GM19193 (cell line): Measurements from ENCODE around the gene SSR4.

ENCODE experiments used
- POLR2A ChIP-seq: IDR thresholded peaks from 4 replicates; pipeline ENCODE4 v1.6.1; 2011; ENCODE audit not compliant: insufficient read depth, insufficient read length; ENCODE audit errors: extremely low read depth

SSR4 gene

DNA sequence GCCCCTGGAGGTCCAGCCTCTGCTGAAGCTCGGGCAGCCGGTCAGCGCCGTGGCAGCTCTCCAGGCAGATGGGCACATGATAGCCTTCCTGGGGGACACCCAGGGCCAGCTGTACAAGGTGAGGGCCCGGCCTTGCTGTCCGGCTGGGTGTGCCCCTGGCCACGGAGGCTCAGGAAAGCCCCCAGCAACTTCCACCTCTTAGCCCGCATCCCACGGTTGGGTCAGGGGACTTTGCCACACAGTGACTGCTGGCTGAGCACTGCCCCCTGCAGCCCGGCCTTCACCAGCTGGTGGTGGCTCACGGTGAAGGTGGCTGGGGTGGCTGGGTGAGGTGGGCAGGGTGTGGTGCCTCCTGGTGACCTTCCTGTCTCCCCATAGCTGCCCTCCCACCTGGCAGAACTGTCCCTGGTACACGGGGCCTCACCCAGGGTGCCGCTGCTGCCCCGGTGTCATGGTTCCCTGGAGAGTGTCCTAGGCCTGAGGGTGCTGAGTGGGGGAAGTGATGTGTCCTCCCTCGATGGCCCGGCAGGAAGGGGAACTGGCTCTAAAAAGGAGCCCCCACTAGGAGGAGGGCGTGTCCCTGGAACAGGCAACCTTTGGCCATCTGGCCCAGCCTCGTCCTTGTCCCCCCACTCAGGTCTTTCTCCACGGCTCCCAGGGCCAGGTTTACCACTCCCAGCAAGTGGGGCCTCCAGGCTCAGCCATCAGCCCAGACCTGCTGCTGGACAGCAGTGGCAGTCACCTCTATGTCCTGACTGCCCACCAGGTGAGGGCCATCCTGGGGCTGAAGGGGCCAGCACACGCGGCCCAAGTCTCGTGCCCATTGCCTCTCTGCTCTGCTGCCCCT lies 25.9 kb upstream of the SSR4 start:
- no peak for TF ChIP-seq POLR2A

- no peak for TF ChIP-seq POLR2A
These were observed 25.2 kb upstream of the SSR4 start for GRCh38 chrX:153769158-153769864.

DNA sequence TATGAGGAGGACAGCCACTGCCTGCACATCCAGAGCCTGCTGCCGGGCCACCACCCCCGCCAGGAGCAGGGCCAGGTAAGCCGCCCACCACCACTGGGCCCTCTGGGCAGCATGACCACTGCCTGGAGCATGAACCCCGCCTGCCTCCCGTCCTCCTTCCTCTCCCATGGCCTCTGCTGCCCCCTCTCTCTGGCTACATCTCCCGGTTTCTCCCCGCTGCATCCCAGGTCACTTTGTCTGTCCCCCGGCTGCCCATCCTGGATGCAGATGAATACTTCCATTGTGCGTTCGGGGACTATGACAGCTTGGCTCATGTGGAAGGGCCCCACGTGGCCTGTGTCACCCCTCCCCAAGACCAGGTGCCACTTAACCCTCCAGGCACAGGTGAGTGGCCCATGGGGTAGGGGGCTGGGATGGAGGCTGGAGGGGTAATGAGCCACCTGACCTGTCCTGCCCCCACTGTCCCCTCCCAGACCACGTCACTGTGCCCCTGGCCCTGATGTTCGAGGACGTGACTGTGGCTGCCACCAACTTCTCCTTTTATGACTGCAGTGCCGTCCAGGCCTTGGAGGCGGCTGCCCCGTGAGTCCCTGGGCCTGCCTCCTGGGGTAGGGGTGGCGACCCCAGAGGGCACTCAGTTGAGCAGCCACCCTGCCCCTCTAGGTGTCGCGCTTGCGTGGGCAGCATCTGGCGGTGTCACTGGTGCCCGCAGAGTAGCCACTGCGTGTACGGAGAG lies 24.4 kb upstream of the SSR4 start:
- no peak for TF ChIP-seq POLR2A

DNA sequence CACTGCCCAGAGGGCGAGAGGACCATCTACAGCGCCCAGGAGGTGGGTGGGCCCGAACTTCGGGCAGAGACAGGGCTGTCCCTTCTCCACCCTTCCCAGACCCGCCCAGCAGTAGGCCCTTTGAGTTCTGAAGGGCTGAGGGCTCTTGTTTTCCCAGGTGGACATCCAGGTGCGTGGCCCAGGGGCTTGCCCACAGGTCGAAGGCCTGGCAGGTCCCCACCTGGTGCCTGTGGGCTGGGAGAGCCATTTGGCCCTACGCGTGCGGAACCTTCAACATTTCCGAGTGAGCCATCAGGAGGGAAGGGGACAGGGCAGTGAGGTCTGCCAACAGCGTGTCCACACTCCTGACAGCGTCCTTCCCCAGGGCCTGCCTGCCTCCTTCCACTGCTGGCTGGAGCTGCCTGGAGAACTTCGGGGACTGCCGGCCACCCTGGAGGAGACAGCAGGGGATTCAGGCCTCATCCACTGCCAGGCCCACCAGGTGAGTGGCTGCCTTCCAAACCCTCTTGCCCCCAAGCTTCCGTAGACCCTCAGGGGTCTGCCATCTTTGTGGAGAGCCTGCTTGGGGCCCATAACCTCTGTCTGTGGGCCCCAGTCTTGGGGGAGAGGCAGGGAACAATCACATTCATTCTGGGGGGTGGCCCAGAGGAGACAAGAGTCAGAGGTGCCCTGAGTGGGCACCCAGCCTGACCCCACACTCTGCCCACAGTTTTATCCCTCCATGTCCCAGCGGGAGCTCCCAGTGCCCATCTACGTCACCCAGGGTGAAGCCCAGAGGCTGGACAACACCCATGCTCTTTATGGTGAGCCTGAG lies 23.7 kb upstream of the SSR4 start:
- no peak for TF ChIP-seq POLR2A

GRCh38 chrX:153771415-153772315 lies 22.8 kb upstream of the SSR4 start:
- TF ChIP-seq POLR2A: no peak

GRCh38 chrX:153772316-153773217 lies 21.9 kb upstream of the SSR4 start:
- TF ChIP-seq POLR2A: no peak

- TF ChIP-seq POLR2A: no peak
These were observed 21.3 kb upstream of the SSR4 start for GRCh38 chrX:153773218-153773611.

DNA sequence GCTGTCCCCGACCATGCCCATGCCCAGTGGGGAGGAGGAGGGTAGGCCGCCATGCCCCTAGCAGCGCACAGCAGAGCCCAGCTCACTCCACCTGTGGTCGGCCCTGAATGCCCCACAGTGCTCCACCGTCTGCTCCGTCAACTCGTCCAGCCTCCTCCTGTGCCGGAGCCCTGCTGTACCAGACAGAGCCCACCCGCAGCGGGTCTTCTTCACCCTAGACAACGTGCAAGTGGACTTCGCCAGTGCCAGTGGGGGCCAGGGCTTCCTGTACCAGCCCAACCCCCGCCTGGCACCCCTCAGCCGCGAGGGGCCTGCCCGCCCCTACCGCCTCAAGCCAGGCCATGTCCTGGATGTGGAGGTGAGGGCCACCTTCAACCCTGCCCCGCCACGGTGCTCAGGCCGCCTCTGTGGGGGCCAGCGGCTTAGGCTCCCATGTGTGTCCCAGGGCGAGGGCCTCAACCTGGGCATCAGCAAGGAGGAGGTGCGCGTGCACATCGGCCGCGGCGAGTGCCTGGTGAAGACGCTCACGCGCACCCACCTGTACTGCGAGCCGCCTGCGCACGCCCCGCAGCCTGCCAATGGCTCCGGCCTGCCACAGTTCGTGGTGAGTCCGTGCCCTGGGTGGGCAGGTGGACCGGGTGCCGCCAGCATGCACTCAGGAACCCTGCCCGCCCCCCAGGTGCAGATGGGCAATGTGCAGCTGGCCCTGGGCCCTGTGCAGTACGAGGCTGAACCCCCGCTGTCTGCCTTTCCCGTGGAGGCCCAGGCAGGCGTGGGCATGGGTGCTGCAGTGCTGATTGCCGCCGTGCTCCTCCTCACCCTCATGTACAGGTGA lies 20.5 kb upstream of the SSR4 start:
- TF ChIP-seq POLR2A: no peak

DNA sequence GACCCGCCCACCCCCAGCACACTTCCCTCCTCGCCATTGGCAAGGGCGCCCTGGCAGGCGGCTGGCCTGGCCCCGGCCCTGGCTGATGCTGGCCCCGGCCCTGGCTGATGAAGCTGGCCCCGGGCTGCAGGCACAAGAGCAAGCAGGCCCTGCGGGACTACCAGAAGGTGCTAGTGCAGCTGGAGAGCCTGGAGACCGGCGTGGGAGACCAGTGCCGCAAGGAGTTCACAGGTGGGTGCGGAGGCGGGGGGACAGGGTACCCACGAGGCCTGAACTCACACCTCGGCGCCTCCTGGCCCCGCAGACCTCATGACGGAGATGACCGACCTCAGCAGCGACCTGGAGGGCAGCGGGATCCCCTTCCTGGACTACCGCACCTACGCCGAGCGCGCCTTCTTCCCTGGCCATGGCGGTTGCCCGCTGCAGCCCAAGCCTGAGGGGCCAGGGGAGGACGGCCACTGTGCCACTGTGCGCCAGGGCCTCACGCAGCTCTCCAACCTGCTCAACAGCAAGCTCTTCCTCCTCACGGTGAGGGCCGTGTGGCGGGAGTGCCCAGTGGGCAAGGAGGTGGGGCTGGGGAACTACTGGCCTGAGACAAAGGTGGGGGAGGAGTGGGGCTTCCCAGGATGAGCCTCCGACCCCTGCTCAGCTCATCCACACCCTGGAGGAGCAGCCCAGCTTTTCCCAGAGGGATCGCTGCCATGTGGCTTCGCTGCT lies 19.7 kb upstream of the SSR4 start:
- no peak for TF ChIP-seq POLR2A

- TF ChIP-seq POLR2A: no peak
These were observed 19.0 kb upstream of the SSR4 start for GRCh38 chrX:153775293-153776119.
